GM12892 (cell line): ENCODE results near the gene SIGLEC6.

Source experiments
- POLR2A ChIP-seq: IDR thresholded peaks from 2 replicates; pipeline ENCODE4 v1.6.1; 2011; ENCODE audit warnings: low read depth, low read length, control low read depth
- POLR2AphosphoS5 ChIP-seq: IDR thresholded peaks from 2 replicates; pipeline ENCODE4 v1.6.1; 2011; ENCODE audit warnings: low read depth, low read length, control low read depth
- TAF1 ChIP-seq: IDR thresholded peaks from 2 replicates; pipeline ENCODE4 v1.6.1; 2011; ENCODE audit warnings: low read depth, mild to moderate bottlenecking, control low read depth, low read length, borderline replicate concordance

- no peak for TF ChIP-seq POLR2A
- no peak for TF ChIP-seq POLR2AphosphoS5
- no peak for TF ChIP-seq TAF1
Measured at GRCh38 chr19:51479531-51480331, 51.7 kb downstream of the SIGLEC6 start.
